ENCODE results near the gene SF3A1. TPM values are rescaled to one million over a fixed set of nuclear protein-coding genes. Genes with fewer than 3 reads are reported as not detected.

SF3A1 gene
- total and polyA plus RNA-seq, 2 of the 13 experiments (the other 11 are each of a cell fraction or from before 2014, with no cell fraction given): 10.0 to 22.0 TPM

- no peaks in the 10 kb centered on the region for H4K20me1 ChIP-seq (ENCODE audit: insufficient read depth, low read length)
- intact Hi-C loops (cut with micrococcal nuclease; ENCODE audit: unreplicated experiment): no loop called here
- no TSS peak for BruUV-seq (replicated peaks)
- no peak overlapping the region for H2AFZ ChIP-seq (ENCODE audit: low read length)
- no peak overlapping the region for H3K9ac ChIP-seq (ENCODE audit: insufficient read depth, low read depth, low read length)
- CTCF ChIA-PET (ENCODE audit: low intra/inter-chr PET ratio, low total read pairs): interaction anchor here (1.4 to 2.2 kb wide), 2 partner anchors 41 to 66 kb away, joined by 4 to 13 read pairs; no protein-coding TSS in a partner anchor
- POLR2A ChIA-PET: interaction anchor here (2.0 to 3.6 kb wide), 2 partner anchors 28 to 38 kb away, joined by 19 to 39 read pairs; partner anchors contain the start of genes CASTOR1, CCDC157 and SF3A1
- no peak for ATAC-seq
- no peak for FAIRE-seq
- DNase-seq (ENCODE audit: low spot score): no peak
- H3K36me3 ChIP-seq (replicated peaks in 1 of 2; ENCODE audit: control insufficient read depth in 1 of 2, insufficient read depth in 2 of 2, low read length in 2 of 2): peaks cover 10 to 14% of the 10 kb centered on the region in 2 experiments; a peak in 3 of 5 replicates
- no peaks in the 10 kb centered on the region for H3K9me3 ChIP-seq (ENCODE audit: low read length)
- H3K27me3 ChIP-seq (ENCODE audit: control insufficient read depth in 1 of 2, insufficient read depth in 2 of 2, low read length in 2 of 2): no peaks in the 10 kb centered on the region; a peak in 1 of 5 replicates
- peaks cover 39% of the 10 kb centered on the region for H3K4me1 ChIP-seq (ENCODE audit: insufficient read depth, low read length)
- WGBS (ENCODE audit: low lambda C conversion rate): 97% methylated on average over 3 of the region's 3 CpGs
- TF ChIP-seq ZNF788 (CRISPR knock-in tag; IDR thresholded peaks at IDR 0.05; ENCODE audit: borderline replicate concordance) (no peak), CREM (IDR thresholded peaks at IDR 0.05) (no peak), CREM (CRISPR knock-in tag; IDR thresholded peaks at IDR 0.05) (no peak), ZNF746 (CRISPR knock-in tag; IDR thresholded peaks at IDR 0.05) (no peak), ZBTB37 (CRISPR knock-in tag; IDR thresholded peaks at IDR 0.05) (no peak), ZNF570 (CRISPR knock-in tag; IDR thresholded peaks at IDR 0.05; ENCODE audit: borderline replicate concordance) (no peak)
- H3K4me3 ChIP-seq (replicated peaks in 1 of 3; ENCODE audit: insufficient read depth in 1 of 3, low read depth in 2 of 3, low read length in 3 of 3): no peak overlapping the region
- no peak overlapping the region for H3K27ac ChIP-seq (ENCODE audit: extremely low read length, insufficient read depth, low read length)
- in situ Hi-C loops (cut with HindIII; ENCODE audit: extremely low pct_ligation_motif_present, low pct_unique_long_range_greater_than_20kb): no loop called here
- no peak overlapping the region for H3K4me2 ChIP-seq (ENCODE audit: low read depth, low read length)
- no peaks in the 10 kb centered on the region for H3K79me2 ChIP-seq (ENCODE audit: insufficient read depth, low read length)
Observed at GRCh38 chr22:30328466-30329049, 28.1 kb downstream of the SF3A1 start.
